GM13977 (cell line): Measurements from ENCODE around the gene ALPK1.

Experiments
- DNase-seq: peaks from one replicate; pipeline ENCODE4 v3.0.0; 2012; ENCODE audit warnings: low spot score
- in situ Hi-C: fragments of 300-500 bp; cut with MboI; formaldehyde crosslinking; loops from one replicate; pipeline ENCODE4 v1.12.0; 2022; ENCODE audit warnings: low sequenced_read_pairs, low pct_unique_long_range_greater_than_20kb, mixed read lengths, inconsistent platforms; ENCODE audit not compliant: unreplicated experiment
- TF ChIP-seq, protein P1 (sequence below): IDR thresholded peaks from 2 replicates; pipeline ENCODE4 v1.5.1; 2012; ENCODE audit warnings: mild to moderate bottlenecking, control low read depth; ENCODE audit not compliant: insufficient read depth; ENCODE audit errors: extremely low read depth, missing control alignments

ALPK1 gene

DNA sequence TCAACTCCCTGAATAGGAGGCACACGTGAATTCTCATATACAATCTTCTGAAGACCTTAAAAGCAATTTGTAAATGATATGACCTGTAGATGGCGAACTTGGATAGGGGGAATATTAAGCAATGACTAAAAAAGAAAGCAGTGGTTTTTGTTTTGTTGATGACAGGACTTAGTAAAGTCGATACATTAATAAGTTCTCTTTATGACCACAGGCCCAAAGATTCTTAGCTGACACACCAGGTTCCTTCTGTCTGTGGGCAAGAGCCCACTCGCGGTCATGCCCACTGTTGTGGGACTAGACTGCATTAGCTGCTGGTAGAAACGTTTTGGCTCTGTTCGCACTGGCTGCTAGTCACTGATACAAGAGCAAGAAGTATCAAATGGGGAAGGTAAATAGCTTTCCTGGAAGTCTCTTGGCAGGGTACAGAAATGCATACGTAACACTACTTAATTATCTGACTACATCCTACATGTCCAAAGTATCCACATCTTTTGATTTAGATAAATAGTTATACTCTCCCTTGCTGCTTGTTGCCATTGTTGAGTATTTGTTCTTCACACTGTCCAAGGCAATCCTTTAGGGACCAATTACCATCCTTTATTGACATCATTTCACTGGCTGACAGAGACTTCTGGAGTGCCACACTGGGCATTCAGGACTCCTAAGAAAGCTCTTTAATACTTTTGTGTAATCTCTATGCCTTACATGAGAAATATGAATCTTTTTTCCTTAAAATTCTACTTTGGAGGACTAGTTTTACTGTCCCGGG is 31.0 kb downstream of the ALPK1 start:
- TF ChIP-seq, protein P1, sequence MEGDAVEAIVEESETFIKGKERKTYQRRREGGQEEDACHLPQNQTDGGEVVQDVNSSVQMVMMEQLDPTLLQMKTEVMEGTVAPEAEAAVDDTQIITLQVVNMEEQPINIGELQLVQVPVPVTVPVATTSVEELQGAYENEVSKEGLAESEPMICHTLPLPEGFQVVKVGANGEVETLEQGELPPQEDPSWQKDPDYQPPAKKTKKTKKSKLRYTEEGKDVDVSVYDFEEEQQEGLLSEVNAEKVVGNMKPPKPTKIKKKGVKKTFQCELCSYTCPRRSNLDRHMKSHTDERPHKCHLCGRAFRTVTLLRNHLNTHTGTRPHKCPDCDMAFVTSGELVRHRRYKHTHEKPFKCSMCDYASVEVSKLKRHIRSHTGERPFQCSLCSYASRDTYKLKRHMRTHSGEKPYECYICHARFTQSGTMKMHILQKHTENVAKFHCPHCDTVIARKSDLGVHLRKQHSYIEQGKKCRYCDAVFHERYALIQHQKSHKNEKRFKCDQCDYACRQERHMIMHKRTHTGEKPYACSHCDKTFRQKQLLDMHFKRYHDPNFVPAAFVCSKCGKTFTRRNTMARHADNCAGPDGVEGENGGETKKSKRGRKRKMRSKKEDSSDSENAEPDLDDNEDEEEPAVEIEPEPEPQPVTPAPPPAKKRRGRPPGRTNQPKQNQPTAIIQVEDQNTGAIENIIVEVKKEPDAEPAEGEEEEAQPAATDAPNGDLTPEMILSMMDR = peak; percentile 53
- peak; percentile 40 for DNase-seq
- in situ Hi-C loops = loop anchor here (10.0 to 25.0 kb wide), 3 partner anchors 197 to 434 kb away; no protein-coding TSS in a partner anchor

GRCh38 chr4:112328734-112329130 is 31.6 kb downstream of the ALPK1 start:
- TF ChIP-seq, protein P1 = no peak
- DNase-seq = no peak
- in situ Hi-C loops = loop anchor here (10.0 to 25.0 kb wide), 3 partner anchors 196 to 434 kb away; no protein-coding TSS in a partner anchor

DNA sequence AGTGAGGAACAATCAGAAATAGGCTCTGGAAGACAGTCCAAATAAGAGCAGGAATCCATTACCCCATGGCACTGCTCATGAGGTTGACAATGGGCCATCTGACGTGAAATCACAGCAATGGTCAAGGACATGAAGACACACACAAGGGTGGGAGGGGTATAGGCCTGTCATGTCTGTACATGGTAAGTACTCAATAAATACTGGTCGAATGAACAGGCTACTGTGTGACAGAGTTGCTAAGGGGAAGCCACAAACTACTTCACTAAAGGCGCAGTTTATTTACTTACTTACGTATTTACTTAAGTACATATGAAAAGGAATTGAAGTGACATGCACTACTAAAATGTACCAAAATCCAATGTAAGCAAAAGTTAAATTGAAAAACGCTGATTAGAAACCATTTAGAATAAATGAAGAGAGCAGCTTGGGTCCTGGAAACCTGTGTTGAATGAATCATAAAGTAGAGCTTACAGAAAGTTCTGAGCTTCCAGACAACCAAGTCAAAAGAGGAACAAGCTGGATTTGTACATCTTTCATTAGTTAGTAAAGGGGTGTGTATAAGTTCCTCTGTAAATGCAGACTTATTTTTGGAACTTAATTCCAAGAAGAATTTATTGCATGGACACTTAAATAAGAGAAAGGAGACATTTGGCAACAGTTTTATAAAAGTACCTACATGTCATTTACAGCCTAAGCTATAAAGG is 32.7 kb downstream of the ALPK1 start:
- in situ Hi-C loops = loop anchor here (10.0 to 25.0 kb wide), 3 partner anchors 195 to 432 kb away; no protein-coding TSS in a partner anchor
- no peak for DNase-seq
- TF ChIP-seq, protein P1 = no peak

GRCh38 chr4:112330921-112331320 is 33.8 kb downstream of the ALPK1 start:
- in situ Hi-C loops = loop anchor here (25.0 kb wide), 2 partner anchors 281 to 431 kb away; no protein-coding TSS in a partner anchor
- TF ChIP-seq, protein P1 = no peak
- DNase-seq = no peak

- in situ Hi-C loops = loop anchor here (25.0 kb wide), 2 partner anchors 280 to 430 kb away; no protein-coding TSS in a partner anchor
- no peak for DNase-seq
- TF ChIP-seq, protein P1 = no peak
Measured at GRCh38 chr4:112332398-112332797, 35.2 kb downstream of the ALPK1 start.

- DNase-seq = no peak
- TF ChIP-seq, protein P1 = no peak
- in situ Hi-C loops = loop anchor here (25.0 kb wide), 2 partner anchors 272 to 422 kb away; no protein-coding TSS in a partner anchor
Measured at GRCh38 chr4:112340023-112340422, 42.9 kb downstream of the ALPK1 start.
